ENCODE results near the gene KRT17. TPM values are rescaled to one million over a fixed set of nuclear protein-coding genes. Genes with fewer than 3 reads are reported as not detected.

Gene KRT17
- total RNA-seq, 1 donor from 2014 or later = not detected

DNA sequence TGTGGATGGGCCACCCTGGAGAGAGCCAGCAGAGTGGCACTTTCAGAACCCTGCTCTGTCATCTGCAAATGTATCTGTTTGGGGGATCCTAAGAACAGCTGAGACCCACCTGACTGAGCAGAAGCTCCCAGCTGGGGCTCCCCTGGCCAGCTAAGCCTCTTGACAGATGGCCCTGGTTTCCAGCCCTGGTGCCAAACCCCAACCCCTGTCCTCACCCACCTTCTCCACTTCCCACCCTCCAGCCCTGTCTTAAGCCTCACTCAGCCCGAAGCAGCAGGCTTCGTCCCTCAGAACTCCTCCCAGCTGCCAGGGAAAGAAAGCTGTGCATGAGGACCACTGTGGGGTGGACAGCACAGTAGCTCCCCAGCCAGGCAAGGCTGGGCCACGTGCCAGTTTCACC is 49.0 kb downstream of the KRT17 start:
- no peak overlapping the region for H3K4me2 ChIP-seq
- no peak overlapping the region for H3K4me3 Mint-ChIP-seq
- H3K36me3 ChIP-seq = no peaks in the 10 kb centered on the region
- no peaks in the 10 kb centered on the region for H4K20me1 ChIP-seq (ENCODE audit: low read depth)
- peaks cover 3% of the 10 kb centered on the region for H3K9me3 Mint-ChIP-seq
- H3K27me3 Mint-ChIP-seq (ENCODE audit: insufficient read depth, low read depth) = peaks cover 14% of the 10 kb centered on the region
- H3K9me3 ChIP-seq (ENCODE audit: low read depth) = no peaks in the 10 kb centered on the region
- H3K4me1 ChIP-seq = peaks cover 4% of the 10 kb centered on the region
- H3K27ac ChIP-seq = no peak overlapping the region
- H3K27ac Mint-ChIP-seq = no peak overlapping the region
- no peaks in the 10 kb centered on the region for H3K36me3 Mint-ChIP-seq
- no peak overlapping the region for H3K9ac ChIP-seq
- H3K27me3 ChIP-seq = no peaks in the 10 kb centered on the region
- no peaks in the 10 kb centered on the region for H3F3A ChIP-seq (ENCODE audit: low read depth)
- no peaks in the 10 kb centered on the region for H3K4me1 Mint-ChIP-seq
- no peak overlapping the region for H2AFZ ChIP-seq (replicated peaks)
- H3K4me3 ChIP-seq = no peak overlapping the region
- no peak for DNase-seq (ENCODE audit: low spot score)
- no peaks in the 10 kb centered on the region for H3K79me2 ChIP-seq (ENCODE audit: low read depth)
- TF ChIP-seq, protein P1, sequence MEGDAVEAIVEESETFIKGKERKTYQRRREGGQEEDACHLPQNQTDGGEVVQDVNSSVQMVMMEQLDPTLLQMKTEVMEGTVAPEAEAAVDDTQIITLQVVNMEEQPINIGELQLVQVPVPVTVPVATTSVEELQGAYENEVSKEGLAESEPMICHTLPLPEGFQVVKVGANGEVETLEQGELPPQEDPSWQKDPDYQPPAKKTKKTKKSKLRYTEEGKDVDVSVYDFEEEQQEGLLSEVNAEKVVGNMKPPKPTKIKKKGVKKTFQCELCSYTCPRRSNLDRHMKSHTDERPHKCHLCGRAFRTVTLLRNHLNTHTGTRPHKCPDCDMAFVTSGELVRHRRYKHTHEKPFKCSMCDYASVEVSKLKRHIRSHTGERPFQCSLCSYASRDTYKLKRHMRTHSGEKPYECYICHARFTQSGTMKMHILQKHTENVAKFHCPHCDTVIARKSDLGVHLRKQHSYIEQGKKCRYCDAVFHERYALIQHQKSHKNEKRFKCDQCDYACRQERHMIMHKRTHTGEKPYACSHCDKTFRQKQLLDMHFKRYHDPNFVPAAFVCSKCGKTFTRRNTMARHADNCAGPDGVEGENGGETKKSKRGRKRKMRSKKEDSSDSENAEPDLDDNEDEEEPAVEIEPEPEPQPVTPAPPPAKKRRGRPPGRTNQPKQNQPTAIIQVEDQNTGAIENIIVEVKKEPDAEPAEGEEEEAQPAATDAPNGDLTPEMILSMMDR (IDR thresholded peaks at IDR 0.05) = no peak
- TF ChIP-seq EZH2 (IDR thresholded peaks at IDR 0.05) (no peak), EZH2phosphoT487 (IDR thresholded peaks at IDR 0.05) (no peak)

DNA sequence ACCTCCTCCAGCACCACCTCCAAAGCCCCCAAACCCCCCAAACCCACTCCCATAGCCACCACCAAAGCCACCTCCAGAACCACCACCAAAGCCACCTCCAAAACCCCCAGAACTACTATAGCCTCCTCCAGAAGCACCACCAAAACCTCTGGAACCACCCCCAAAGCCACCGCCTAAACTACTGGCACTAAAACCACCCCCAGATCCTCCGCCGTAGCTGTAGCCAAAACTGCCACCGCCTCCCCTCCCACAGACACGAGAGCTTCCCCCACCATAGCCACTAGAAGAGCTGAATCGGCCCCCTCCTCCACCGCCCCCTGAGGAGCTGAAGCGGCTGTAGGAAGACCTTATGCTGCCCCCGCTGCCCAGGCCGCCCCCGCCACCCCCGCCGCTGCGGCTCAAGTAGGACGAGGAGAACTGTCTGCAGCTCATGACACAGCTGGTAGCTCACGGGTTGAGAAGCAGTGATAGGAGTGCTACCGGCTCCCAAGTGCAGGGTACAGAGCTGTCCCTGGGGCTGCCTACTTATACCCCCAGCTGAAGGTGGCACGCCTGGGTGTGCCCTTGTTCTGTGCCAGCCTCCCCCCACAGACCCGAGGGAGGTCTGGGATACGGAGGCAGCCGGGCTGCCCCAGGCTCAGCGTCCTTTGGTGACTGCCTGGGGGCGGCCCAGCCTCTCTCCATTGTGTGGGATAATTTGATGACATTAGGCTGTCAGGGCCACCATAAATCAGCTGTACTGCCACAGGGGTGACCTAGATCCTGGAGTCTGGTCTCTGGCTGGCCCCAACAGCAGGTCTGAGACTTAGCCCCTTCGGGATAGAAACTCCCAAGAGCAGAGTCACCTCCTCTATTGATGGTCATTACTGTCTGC is 52.6 kb downstream of the KRT17 start, which contains the start of gene KRT9:
Gene KRT9, minus strand, starts transcription at position 499 of the 874 bp plus-strand sequence. Its CDS starts 67 bp downstream, at position 432.
- H3K36me3 Mint-ChIP-seq = no peaks in the 10 kb centered on the region
- no peaks in the 10 kb centered on the region for H4K20me1 ChIP-seq (ENCODE audit: low read depth)
- no peak within 1 kb of the TSS for H3K4me3 Mint-ChIP-seq

More for the DNA sequence above, 52.6 kb downstream of the KRT17 start, which contains the start of gene KRT9:
- Histone ChIP-seq H3K36me3 (no peaks in the 10 kb centered on the region), H3F3A (ENCODE audit: low read depth) (no peaks in the 10 kb centered on the region), H3K27me3 (no peaks in the 10 kb centered on the region), H3K9me3 (ENCODE audit: low read depth) (no peaks in the 10 kb centered on the region), H2AFZ (replicated peaks) (no peak within 1 kb of the TSS), H3K4me1 (no peaks in the 10 kb centered on the region), H3K4me3 (no peak within 1 kb of the TSS), H3K79me2 (ENCODE audit: low read depth) (no peaks in the 10 kb centered on the region), H3K9ac (no peak within 1 kb of the TSS), H3K27ac (no peak within 1 kb of the TSS), H3K4me2 (no peak within 1 kb of the TSS)
- no peak for DNase-seq (ENCODE audit: low spot score)
- Mint-ChIP-seq H3K4me1 (no peaks in the 10 kb centered on the region), H3K27me3 (ENCODE audit: insufficient read depth, low read depth) (peaks cover 10% of the 10 kb centered on the region), H3K9me3 (no peaks in the 10 kb centered on the region), H3K27ac (no peak within 1 kb of the TSS)
- TF ChIP-seq, protein P1 (IDR thresholded peaks at IDR 0.05) = no peak
- TF ChIP-seq EZH2 (IDR thresholded peaks at IDR 0.05) (no peak), EZH2phosphoT487 (IDR thresholded peaks at IDR 0.05) (no peak)

Other genes starting within 250 kb of the KRT17 start
- gene KRT34, start 242.3 kb downstream of the KRT17 start, total RNA-seq (ENCODE audit: low replicate concordance) = not detected in 2 replicates
- gene KRT31, start 227.0 kb downstream of the KRT17 start, total RNA-seq (ENCODE audit: low replicate concordance) = not detected in 2 replicates
- gene KRT37, start 200.0 kb downstream of the KRT17 start, total RNA-seq (ENCODE audit: low replicate concordance) = not detected in 2 replicates
- gene KRT38, start 183.6 kb downstream of the KRT17 start, total RNA-seq (ENCODE audit: low replicate concordance) = not detected in 2 replicates
- gene KRT32, start 157.2 kb downstream of the KRT17 start, total RNA-seq (ENCODE audit: low replicate concordance) = not detected in 2 replicates
- not detected in 2 replicates for gene KRT35, start 143.4 kb downstream of the KRT17 start, total RNA-seq (ENCODE audit: low replicate concordance)
- gene KRT36, start 134.7 kb downstream of the KRT17 start, total RNA-seq (ENCODE audit: low replicate concordance) = not detected in 2 replicates
- gene KRT13, start 119.0 kb downstream of the KRT17 start, total RNA-seq (ENCODE audit: low replicate concordance) = not detected in 2 replicates
- gene KRT15, start 105.7 kb downstream of the KRT17 start, total RNA-seq (ENCODE audit: low replicate concordance) = 0.15 TPM in 1 of 2 replicates, not detected in the other
- 114 and 184 TPM in 2 replicates for gene KRT19, start 96.3 kb downstream of the KRT17 start, total RNA-seq (ENCODE audit: low replicate concordance)
- gene KRT9, start 52.5 kb downstream of the KRT17 start, total RNA-seq (ENCODE audit: low replicate concordance) = not detected in 2 replicates
- not detected in 2 replicates for gene KRT14, start 37.7 kb downstream of the KRT17 start, total RNA-seq (ENCODE audit: low replicate concordance)
- not detected in 2 replicates for gene KRT16, start 11.8 kb downstream of the KRT17 start, total RNA-seq (ENCODE audit: low replicate concordance)
- 60.7 and 91.4 TPM in 2 replicates for gene EIF1, start 64.3 kb upstream of the KRT17 start, total RNA-seq (ENCODE audit: low replicate concordance)
- not detected in 2 replicates for gene GAST, start 87.8 kb upstream of the KRT17 start, total RNA-seq (ENCODE audit: low replicate concordance)
- 0.45 and 1.7 TPM in 2 replicates for gene HAP1, start 110.1 kb upstream of the KRT17 start, total RNA-seq (ENCODE audit: low replicate concordance)
- gene JUP, start 162.1 kb upstream of the KRT17 start, total RNA-seq (ENCODE audit: low replicate concordance) = 28.5 and 91.8 TPM in 2 replicates
- gene P3H4, start 187.4 kb upstream of the KRT17 start, total RNA-seq (ENCODE audit: low replicate concordance) = 18.7 and 48.5 TPM in 2 replicates
- 108 and 231 TPM in 2 replicates for gene FKBP10, start 188.4 kb upstream of the KRT17 start, total RNA-seq (ENCODE audit: low replicate concordance)
- 99.5 and 106 TPM in 2 replicates for gene NT5C3B, start 211.7 kb upstream of the KRT17 start, total RNA-seq (ENCODE audit: low replicate concordance)
- gene KLHL10, start 213.2 kb upstream of the KRT17 start, total RNA-seq (ENCODE audit: low replicate concordance) = 0.65 TPM in 1 of 2 replicates, not detected in the other
- 28.5 and 33.3 TPM in 2 replicates for gene KLHL11, start 240.8 kb upstream of the KRT17 start, total RNA-seq (ENCODE audit: low replicate concordance)

All from neural progenitor cell (in vitro differentiated cells).